HG03558 (cell line): ENCODE results near the gene C9orf57.
"Not testable (repeated sequence)": the region's sequence is repeated elsewhere in the genome, so short reads cannot be mapped to it uniquely, and the experiment has no call there.

Source experiments
- ATAC-seq: cut with Tn5 transposase; IDR thresholded peaks from one replicate; pipeline ENCODE4 v1.9.1; 2021; ENCODE audit warnings: moderate number of reproducible peaks; ENCODE audit not compliant: unreplicated experiment; ENCODE audit errors: extremely low read depth

Gene C9orf57

GRCh38 chr9:72060513-72060912 lies at the start of gene C9orf57:
Gene C9orf57, minus strand, starts transcription at chr9:72060613. Its CDS starts 1,282 bp downstream, at chr9:72059331.
- no peak for ATAC-seq

GRCh38 chr9:72102520-72102919 lies 42.1 kb upstream of the C9orf57 start:
- ATAC-seq = no peak

- ATAC-seq = not testable (repeated sequence)
Measured at GRCh38 chr9:72095520-72095919, 35.1 kb upstream of the C9orf57 start.

- ATAC-seq = no peak
Measured at GRCh38 chr9:72092820-72093219, 32.4 kb upstream of the C9orf57 start.

- ATAC-seq = no peak
Measured at GRCh38 chr9:72089451-72090130, 29.2 kb upstream of the C9orf57 start.

- ATAC-seq = no peak
Measured at GRCh38 chr9:72082536-72082935, 22.1 kb upstream of the C9orf57 start.

- not testable (repeated sequence) for ATAC-seq
Measured at GRCh38 chr9:72074666-72075065, 14.3 kb upstream of the C9orf57 start.

GRCh38 chr9:72065076-72065475 lies 4.7 kb upstream of the C9orf57 start:
- no peak for ATAC-seq

- no peak for ATAC-seq
Measured at GRCh38 chr9:72052122-72052521, 8.3 kb downstream of the C9orf57 start.

GRCh38 chr9:72048850-72049249 lies 11.6 kb downstream of the C9orf57 start:
- no peak for ATAC-seq

GRCh38 chr9:72046630-72047456 lies 13.6 kb downstream of the C9orf57 start:
- ATAC-seq = no peak

GRCh38 chr9:72044095-72044494 lies 16.3 kb downstream of the C9orf57 start:
- ATAC-seq = no peak

- ATAC-seq = no peak
Measured at GRCh38 chr9:72043576-72043975, 16.8 kb downstream of the C9orf57 start.

GRCh38 chr9:72042928-72043327 lies 17.5 kb downstream of the C9orf57 start:
- no peak for ATAC-seq

- no peak for ATAC-seq
Measured at GRCh38 chr9:72041775-72042194, 18.6 kb downstream of the C9orf57 start.

GRCh38 chr9:72041369-72041768 lies 19.0 kb downstream of the C9orf57 start:
- ATAC-seq = no peak

- no peak for ATAC-seq
Measured at GRCh38 chr9:72039532-72039931, 20.9 kb downstream of the C9orf57 start.

- peak; percentile 71 for ATAC-seq
Measured at GRCh38 chr9:72038890-72039410, 21.5 kb downstream of the C9orf57 start.

GRCh38 chr9:72038408-72038807 lies 22.0 kb downstream of the C9orf57 start:
- ATAC-seq = no peak

- ATAC-seq = no peak
Measured at GRCh38 chr9:72037571-72037970, 22.8 kb downstream of the C9orf57 start.

- ATAC-seq = no peak
Measured at GRCh38 chr9:72030767-72031166, 29.6 kb downstream of the C9orf57 start.
